ENCODE results near the gene PPP1R7.

The PPP1R7 gene

GRCh38 chr2:241160318-241160717 is 10.1 kb downstream of the PPP1R7 start:
- Histone ChIP-seq H3K27me3 (ENCODE audit: insufficient read depth, low read length, poor library complexity) (no peaks in the 10 kb centered on the region), H3K27ac (ENCODE audit: low read length) (no peak overlapping the region), H3K79me2 (ENCODE audit: insufficient read depth, low read length) (no peaks in the 10 kb centered on the region), H3K4me2 (ENCODE audit: insufficient read depth, low read length) (no peak overlapping the region), H4K20me1 (ENCODE audit: insufficient read depth, low read length) (no peaks in the 10 kb centered on the region; the same call in 1 of the 2 replicates), H3K9ac (ENCODE audit: low read depth, low read length) (no peak overlapping the region), H2AFZ (ENCODE audit: low read depth, low read length) (no peak overlapping the region), H3K4me3 (ENCODE audit: low read depth in 1 of 2, low read length in 2 of 2) (no peak overlapping the region), H3K9me3 (ENCODE audit: insufficient read depth, low read length, severe bottlenecking) (no peaks in the 10 kb centered on the region), H3K4me1 (ENCODE audit: insufficient read depth, low read length) (no peaks in the 10 kb centered on the region), H3K36me3 (ENCODE audit: insufficient read depth, low read length) (peaks cover 74% of the 10 kb centered on the region)
- no peak for TF ChIP-seq EZH2 (IDR thresholded peaks at IDR 0.05; ENCODE audit: borderline replicate concordance, low read depth, low read length, severe bottlenecking)
- no peak for TF ChIP-seq CTCF (IDR thresholded peaks at IDR 0.05; ENCODE audit: borderline replicate concordance, extremely low read depth, low read length, poor library complexity, severe bottlenecking)
- DNase-seq (no peak), ATAC-seq (ENCODE audit: insufficient read depth, low read depth) (no peak)

GRCh38 chr2:241161646-241162281 is 11.5 kb downstream of the PPP1R7 start:
- TF ChIP-seq CTCF (IDR thresholded peaks at IDR 0.05; ENCODE audit: borderline replicate concordance, extremely low read depth, low read length, poor library complexity, severe bottlenecking) = no peak
- no peak for TF ChIP-seq EZH2 (IDR thresholded peaks at IDR 0.05; ENCODE audit: borderline replicate concordance, low read depth, low read length, severe bottlenecking)
- peaks cover 77% of the 10 kb centered on the region for H3K36me3 ChIP-seq (ENCODE audit: insufficient read depth, low read length)
- no peak overlapping the region for H3K4me3 ChIP-seq (ENCODE audit: low read depth in 1 of 2, low read length in 2 of 2)
- H3K4me2 ChIP-seq (ENCODE audit: insufficient read depth, low read length) = no peak overlapping the region
- no peak overlapping the region for H2AFZ ChIP-seq (ENCODE audit: low read depth, low read length)
- H3K9ac ChIP-seq (ENCODE audit: low read depth, low read length) = no peak overlapping the region
- H3K9me3 ChIP-seq (ENCODE audit: insufficient read depth, low read length, severe bottlenecking) = no peaks in the 10 kb centered on the region
- H4K20me1 ChIP-seq (ENCODE audit: insufficient read depth, low read length) = peaks cover under 1% of the 10 kb centered on the region; the same call in 1 of the 2 replicates
- no peaks in the 10 kb centered on the region for H3K4me1 ChIP-seq (ENCODE audit: insufficient read depth, low read length)
- ATAC-seq (ENCODE audit: insufficient read depth, low read depth) (no peak), DNase-seq (no peak)
- H3K27ac ChIP-seq (ENCODE audit: low read length) = no peak overlapping the region
- H3K27me3 ChIP-seq (ENCODE audit: insufficient read depth, low read length, poor library complexity) = no peaks in the 10 kb centered on the region
- no peaks in the 10 kb centered on the region for H3K79me2 ChIP-seq (ENCODE audit: insufficient read depth, low read length)

GRCh38 chr2:241163601-241164118 is 13.4 kb downstream of the PPP1R7 start:
- Histone ChIP-seq H3K27me3 (ENCODE audit: insufficient read depth, low read length, poor library complexity) (no peaks in the 10 kb centered on the region), H3K27ac (ENCODE audit: low read length) (no peak overlapping the region), H3K4me1 (ENCODE audit: insufficient read depth, low read length) (no peaks in the 10 kb centered on the region), H2AFZ (ENCODE audit: low read depth, low read length) (no peak overlapping the region), H3K4me3 (ENCODE audit: low read depth in 1 of 2, low read length in 2 of 2) (no peak overlapping the region), H3K4me2 (ENCODE audit: insufficient read depth, low read length) (no peak overlapping the region), H3K9me3 (ENCODE audit: insufficient read depth, low read length, severe bottlenecking) (no peaks in the 10 kb centered on the region), H4K20me1 (ENCODE audit: insufficient read depth, low read length) (peaks cover 3% of the 10 kb centered on the region; the same call in 1 of the 2 replicates), H3K9ac (ENCODE audit: low read depth, low read length) (no peak overlapping the region), H3K79me2 (ENCODE audit: insufficient read depth, low read length) (no peaks in the 10 kb centered on the region), H3K36me3 (ENCODE audit: insufficient read depth, low read length) (peaks cover 75% of the 10 kb centered on the region)
- ATAC-seq (ENCODE audit: insufficient read depth, low read depth) = no peak
- no peak for DNase-seq
- no peak for TF ChIP-seq CTCF (IDR thresholded peaks at IDR 0.05; ENCODE audit: borderline replicate concordance, extremely low read depth, low read length, poor library complexity, severe bottlenecking)
- no peak for TF ChIP-seq EZH2 (IDR thresholded peaks at IDR 0.05; ENCODE audit: borderline replicate concordance, low read depth, low read length, severe bottlenecking)

Measured in DND-41 (cell line).